WTC11 (cell line): Measurements from ENCODE around the gene MORF4L2. TPM values are rescaled to one million over a fixed set of nuclear protein-coding genes. Genes with fewer than 3 reads are reported as not detected.

Source experiments
- ATAC-seq: fragments of 200-7000 bp; cut with Tn5 transposase; 2 replicates; pipeline ENCODE4 v1.10.0; 2021; ENCODE audit warnings: mild to moderate bottlenecking, moderate library complexity
- CTCF ChIA-PET: fragments of 300-600 bp; sonication (Branson Sonifier 250); formaldehyde crosslinking; loops from one replicate; lab custom pipeline; 2021; ENCODE audit warnings: antibody characterized with exemption; lab: Charles Lee
- POLR2A ChIA-PET: fragments of 350-600 bp; sonication (Branson Sonifier 250); formaldehyde crosslinking; loops from one replicate; lab custom pipeline; 2021; ENCODE audit warnings: antibody characterized with exemption; lab: Charles Lee
- DNase-seq: peaks from one replicate; pipeline ENCODE4 v3.0.0; 2021; ENCODE audit warnings: low spot score
- H3K27ac Mint-ChIP-seq: 2 replicates; pipeline ENCODE4 v1.8.0; 2021; ENCODE audit warnings: mixed read lengths
- H3K27me3 Mint-ChIP-seq: 2 replicates; pipeline ENCODE4 v1.8.0; 2021; ENCODE audit warnings: low read depth, mild to moderate bottlenecking, moderate library complexity, mixed read lengths
- H3K36me3 Mint-ChIP-seq: 2 replicates; pipeline ENCODE4 v1.8.0; 2021; ENCODE audit warnings: mixed read lengths
- H3K4me1 Mint-ChIP-seq: 2 replicates; pipeline ENCODE4 v1.8.0; 2022; ENCODE audit warnings: mixed read lengths
- H3K4me3 Mint-ChIP-seq: 2 replicates; pipeline ENCODE4 v1.8.0; 2021; ENCODE audit warnings: mild to moderate bottlenecking, moderate library complexity, mixed read lengths
- H3K9me3 Mint-ChIP-seq: 2 replicates; pipeline ENCODE4 v1.8.0; 2021; ENCODE audit warnings: mixed read lengths
- ATF1 ChIP-seq: sonication (generic); formaldehyde crosslinking; IDR thresholded peaks from 2 replicates; pipeline ENCODE4 v1.8.1; 2023; ENCODE audit warnings: mild to moderate bottlenecking, moderate library complexity, missing genetic modification reagents
- ATF2 ChIP-seq: sonication (generic); formaldehyde crosslinking; IDR thresholded peaks from 2 replicates; pipeline ENCODE4 v1.8.1; 2022; ENCODE audit warnings: low read depth, missing genetic modification reagents, borderline replicate concordance
- CBFB ChIP-seq: sonication (generic); formaldehyde crosslinking; IDR thresholded peaks from 2 replicates; pipeline ENCODE4 v1.8.1; 2022; ENCODE audit warnings: mild to moderate bottlenecking, low read depth, missing genetic modification reagents
- CREB1 ChIP-seq: sonication (generic); formaldehyde crosslinking; IDR thresholded peaks from 2 replicates; pipeline ENCODE4 v1.8.0; 2023; ENCODE audit warnings: mild to moderate bottlenecking, missing genetic modification reagents
- E2F1 ChIP-seq: sonication (generic); formaldehyde crosslinking; IDR thresholded peaks from 2 replicates; pipeline ENCODE4 v1.8.0; 2022; ENCODE audit warnings: mild to moderate bottlenecking, missing genetic modification reagents
- FOXK1 ChIP-seq: sonication (generic); formaldehyde crosslinking; IDR thresholded peaks from 2 replicates; pipeline ENCODE4 v1.8.0; 2022; ENCODE audit warnings: mild to moderate bottlenecking, moderate library complexity, missing genetic modification reagents
- FOXP1 ChIP-seq: sonication (generic); formaldehyde crosslinking; IDR thresholded peaks from 2 replicates; pipeline ENCODE4 v1.8.0; 2022; ENCODE audit warnings: missing genetic modification reagents, mild to moderate bottlenecking, moderate library complexity, borderline replicate concordance
- FOXP4 ChIP-seq: sonication (generic); formaldehyde crosslinking; IDR thresholded peaks from 2 replicates; pipeline ENCODE4 v1.8.0; 2022; ENCODE audit warnings: mild to moderate bottlenecking, missing genetic modification reagents
- GRHL2 ChIP-seq: fragments of 250-450 bp; sonication (Bioruptor Pico); IDR thresholded peaks from 2 replicates; pipeline ENCODE4 v1.8.0; 2022; ENCODE audit warnings: mild to moderate bottlenecking, moderate library complexity; ENCODE audit not compliant: insufficient replicate concordance, severe bottlenecking
- JUN ChIP-seq: sonication (generic); formaldehyde crosslinking; IDR thresholded peaks from 2 replicates; pipeline ENCODE4 v1.8.0; 2023; ENCODE audit warnings: mild to moderate bottlenecking, missing genetic modification reagents
- MXD4 ChIP-seq: fragments of 250-450 bp; sonication (Bioruptor Pico); IDR thresholded peaks from 2 replicates; pipeline ENCODE4 v1.8.0; 2021; ENCODE audit warnings: mild to moderate bottlenecking, moderate library complexity, borderline replicate concordance
- SMAD3 ChIP-seq: sonication (generic); formaldehyde crosslinking; IDR thresholded peaks from 2 replicates; pipeline ENCODE4 v1.8.0; 2022; ENCODE audit warnings: missing genetic modification reagents, mild to moderate bottlenecking, borderline replicate concordance
- SP1 ChIP-seq: sonication (generic); formaldehyde crosslinking; conservative IDR thresholded peaks from 2 replicates; pipeline ENCODE4 v1.8.1; 2022; ENCODE audit warnings: missing genetic modification reagents
- STAT6 ChIP-seq: sonication (generic); formaldehyde crosslinking; conservative IDR thresholded peaks from 2 replicates; pipeline ENCODE4 v1.8.1; 2023; ENCODE audit warnings: mild to moderate bottlenecking, low read depth, missing genetic modification reagents, moderate library complexity
- ZBTB21 ChIP-seq: sonication (generic); formaldehyde crosslinking; IDR thresholded peaks from 2 replicates; pipeline ENCODE4 v1.8.1; 2023; ENCODE audit warnings: mild to moderate bottlenecking, missing genetic modification reagents, borderline replicate concordance
- ZBTB43 ChIP-seq: sonication (generic); formaldehyde crosslinking; IDR thresholded peaks from 2 replicates; pipeline ENCODE4 v1.8.1; 2023; ENCODE audit warnings: mild to moderate bottlenecking, missing genetic modification reagents
- ZNF138 ChIP-seq: sonication (generic); formaldehyde crosslinking; conservative IDR thresholded peaks from 2 replicates; pipeline ENCODE4 v1.8.1; 2022; ENCODE audit warnings: mild to moderate bottlenecking, moderate library complexity, missing genetic modification reagents
- ZNF232 ChIP-seq: sonication (generic); formaldehyde crosslinking; IDR thresholded peaks from 2 replicates; pipeline ENCODE4 v1.8.0; 2022; ENCODE audit warnings: mild to moderate bottlenecking, missing genetic modification reagents
- ZNF263 ChIP-seq: sonication (generic); formaldehyde crosslinking; IDR thresholded peaks from 2 replicates; pipeline ENCODE4 v1.8.1; 2022; ENCODE audit warnings: low read depth, mild to moderate bottlenecking, moderate library complexity, missing genetic modification reagents
- ZNF425 ChIP-seq: fragments of 250-450 bp; sonication (Bioruptor Pico); conservative IDR thresholded peaks from 2 replicates; pipeline ENCODE4 v1.9.0; 2021; ENCODE audit warnings: mild to moderate bottlenecking
- total RNA-seq: library from RNA; stranded (reverse); gene quantifications from 3 replicates; pipeline ENCODE4 v1.2.3, GENCODE V29; 2021

The MORF4L2 gene
- total RNA-seq, 1 experiment from 2014 or later = 355 TPM

GRCh38 chrX:103669745-103670144 lies 16.8 kb downstream of the MORF4L2 start:
- ChIA-PET POLR2A (no interaction called here), CTCF (no interaction called here)
- no peaks in the 10 kb centered on the region for H3K9me3 Mint-ChIP-seq
- H3K36me3 Mint-ChIP-seq = no peaks in the 10 kb centered on the region
- no peak for ATAC-seq
- no peak overlapping the region for H3K4me3 Mint-ChIP-seq
- H3K4me1 Mint-ChIP-seq = peaks cover 2% of the 10 kb centered on the region; the same call in 1 of the 2 replicates
- peaks cover 4% of the 10 kb centered on the region; the same call in 1 of the 2 replicates for H3K27me3 Mint-ChIP-seq
- no peak overlapping the region for H3K27ac Mint-ChIP-seq
- TF ChIP-seq FOXK1 (CRISPR knock-in tag) (no peak), CREB1 (CRISPR knock-in tag) (no peak), GRHL2 (CRISPR knock-in tag) (no peak), ZNF263 (CRISPR knock-in tag) (no peak), E2F1 (CRISPR knock-in tag) (no peak), ZNF425 (CRISPR knock-in tag) (no peak), MXD4 (no peak), ZBTB21 (CRISPR knock-in tag) (no peak), ZNF232 (CRISPR knock-in tag) (no peak), STAT6 (CRISPR knock-in tag) (no peak), CBFB (CRISPR knock-in tag) (no peak), ATF2 (CRISPR knock-in tag) (no peak), FOXP1 (no peak), SMAD3 (no peak), ZNF138 (CRISPR knock-in tag) (no peak), SP1 (CRISPR knock-in tag) (no peak), JUN (CRISPR knock-in tag) (no peak), FOXP4 (CRISPR knock-in tag) (no peak), ATF1 (CRISPR knock-in tag) (no peak), ZBTB43 (no peak)
- no peak for DNase-seq
